Endometrium (tissue), 2 donors: ENCODE measurements around the gene NEDD4L.
"Not testable (repeated sequence)": the region's sequence is repeated elsewhere in the genome, so short reads cannot be mapped to it uniquely, and the experiment has no call there.

Experiments
- FAIRE-seq: peaks from 2 replicates; lab custom pipeline; 2012; peaks lifted over from hg19 to GRCh38; lab: Jason Lieb, UNC
- donor health status: control.
- donor health status: control.

The NEDD4L gene

GRCh38 chr18:58027341-58027740 lies 16.7 kb upstream of the NEDD4L start:
- FAIRE-seq: no peak

- FAIRE-seq: no peak
Measured at GRCh38 chr18:58028109-58028784, 15.8 kb upstream of the NEDD4L start.

- no peak for FAIRE-seq
Measured at GRCh38 chr18:58032233-58032632, 11.8 kb upstream of the NEDD4L start.

- no peak for FAIRE-seq
Measured at GRCh38 chr18:58033216-58033615, 10.8 kb upstream of the NEDD4L start.

- no peak for FAIRE-seq
Measured at GRCh38 chr18:58034370-58034769, 9.7 kb upstream of the NEDD4L start.

- FAIRE-seq: no peak
Measured at GRCh38 chr18:58037163-58037562, 6.9 kb upstream of the NEDD4L start.

- no peak for FAIRE-seq
Measured at GRCh38 chr18:58038063-58038462, 6.0 kb upstream of the NEDD4L start.

- no peak for FAIRE-seq
Measured at GRCh38 chr18:58041633-58042032, 2.4 kb upstream of the NEDD4L start.

- no peak for FAIRE-seq
Measured at GRCh38 chr18:58042826-58043490, 1.1 kb upstream of the NEDD4L start.

GRCh38 chr18:58044370-58045241 lies 580 bp downstream of the NEDD4L start:
- no peak for FAIRE-seq

GRCh38 chr18:58045242-58046092 lies 1.4 kb downstream of the NEDD4L start:
- no peak for FAIRE-seq

- no peak for FAIRE-seq
Measured at GRCh38 chr18:58046093-58046793, 2.2 kb downstream of the NEDD4L start.

- no peak for FAIRE-seq
Measured at GRCh38 chr18:58046794-58047555, 2.9 kb downstream of the NEDD4L start.

- FAIRE-seq: no peak
Measured at GRCh38 chr18:58047556-58047882, 3.5 kb downstream of the NEDD4L start.

- no peak for FAIRE-seq
Measured at GRCh38 chr18:58048081-58048642, 4.1 kb downstream of the NEDD4L start.

GRCh38 chr18:58049000-58049688 lies 5.1 kb downstream of the NEDD4L start:
- FAIRE-seq: no peak

GRCh38 chr18:58050963-58051362 lies 6.9 kb downstream of the NEDD4L start:
- FAIRE-seq: not testable (repeated sequence)

GRCh38 chr18:58051765-58052460 lies 7.9 kb downstream of the NEDD4L start:
- no peak for FAIRE-seq

GRCh38 chr18:58052960-58053359 lies 8.9 kb downstream of the NEDD4L start:
- FAIRE-seq: no peak
